Activated CD8-positive, alpha-beta T cell treated with anti-CD3 and anti-CD28 coated beads for 36 hours (primary cell): ENCODE measurements around the gene PCDHGB6. TPM values are rescaled to one million over a fixed set of nuclear protein-coding genes. Genes with fewer than 3 reads are reported as not detected.
A peak's percentile ranks its signal among the peaks of the same experiment; 100 is the strongest.
"Not testable (repeated sequence)": the region's sequence is repeated elsewhere in the genome, so short reads cannot be mapped to it uniquely, and the experiment has no call there.

Source experiments
- ATAC-seq: fragments of 200-7000 bp; cut with Tn5 transposase; one replicate; pipeline ENCODE4 v1.10.0; 2021; ENCODE audit warnings: mild to moderate bottlenecking, moderate library complexity
- CTCF ChIA-PET: fragments of 350-600 bp; sonication (Branson Sonifier 250); formaldehyde crosslinking; loops from one replicate; lab custom pipeline; 2021; ENCODE audit warnings: antibody characterized with exemption; lab: Charles Lee
- POLR2A ChIA-PET: fragments of 350-600 bp; sonication (Branson Sonifier 250); formaldehyde crosslinking; loops from one replicate; lab custom pipeline; 2021; ENCODE audit warnings: antibody characterized with exemption; lab: Charles Lee
- DNase-seq: peaks from one replicate; pipeline ENCODE4 v3.0.0-alpha.2; 2020
- H3K27ac Mint-ChIP-seq: one replicate; pipeline ENCODE4 v1.8.0; 2021; ENCODE audit warnings: mild to moderate bottlenecking, mixed read lengths
- H3K27me3 Mint-ChIP-seq: one replicate; pipeline ENCODE4 v1.8.0; 2021; ENCODE audit warnings: mixed read lengths
- H3K36me3 Mint-ChIP-seq: one replicate; pipeline ENCODE4 v1.8.0; 2021; ENCODE audit warnings: low read depth, mixed read lengths
- H3K4me1 Mint-ChIP-seq: one replicate; pipeline ENCODE4 v1.8.0; 2021; ENCODE audit warnings: low read depth, mixed read lengths
- H3K4me3 Mint-ChIP-seq: one replicate; pipeline ENCODE4 v1.8.0; 2021; ENCODE audit warnings: mild to moderate bottlenecking, moderate library complexity, mixed read lengths
- H3K9me3 Mint-ChIP-seq: one replicate; pipeline ENCODE4 v1.8.0; 2021; ENCODE audit warnings: mixed read lengths
- CTCF ChIP-seq: fragments of 200-600 bp; IDR thresholded peaks from one replicate; pipeline ENCODE4 v1.8.0; 2022; ENCODE audit warnings: antibody characterized with exemption, mild to moderate bottlenecking
- intact Hi-C: fragments of 100-400 bp; cut with micrococcal nuclease; formaldehyde crosslinking; loops from one replicate; pipeline ENCODE4 v1.10.0; 2022
- total RNA-seq, 2 experiments: library from RNA; stranded (reverse); gene quantifications; one replicate each; pipeline ENCODE4 v1.2.3, GENCODE V29; 2021

Gene PCDHGB6
- total RNA-seq, 2 experiments from 2014 or later, result 0.09 TPM; not detected in 1

GRCh38 chr5:141371572-141372475, 36.0 kb upstream of the PCDHGB6 start:
- Mint-ChIP-seq H3K27ac (no peak overlapping the region), H3K36me3 (peaks cover 22% of the 10 kb centered on the region), H3K27me3 (peaks cover 65% of the 10 kb centered on the region), H3K9me3 (peaks cover 30% of the 10 kb centered on the region), H3K4me3 (no peak overlapping the region), H3K4me1 (peaks cover 2% of the 10 kb centered on the region)
- ATAC-seq (no peak), DNase-seq (no peak)
- no peak for TF ChIP-seq CTCF
- intact Hi-C loops, result no loop called here
- POLR2A ChIA-PET, result no interaction called here
- CTCF ChIA-PET, result interaction anchor here (1.0 to 3.5 kb wide), 6 partner anchors 35 to 193 kb away, joined by 5 to 23 read pairs (median 9); partner anchors contain the start of genes PCDHB9, PCDHGA10, PCDHGA12 and PCDHGB6

GRCh38 chr5:141373673-141374317, 34.0 kb upstream of the PCDHGB6 start, which contains the start of gene PCDHGA6:
Gene PCDHGA6 (plus strand): TSS chr5:141373891. CDS start chr5:141374084, 193 bp downstream.
- ChIA-PET POLR2A (no interaction called here), CTCF (interaction anchor here (0.6 to 1.5 kb wide), 14 partner anchors 15 to 190 kb away, joined by 3 to 7 read pairs (median 3); partner anchors contain the start of genes PCDHGA10, PCDHGA11, PCDHGA12 and TAF7)
- peak within 1 kb of the TSS; percentile 39 for H3K4me3 Mint-ChIP-seq
- no peak within 1 kb of the TSS for H3K27ac Mint-ChIP-seq
- no peak for ATAC-seq
- no peak for DNase-seq
- peaks cover 2% of the 10 kb centered on the region for H3K4me1 Mint-ChIP-seq
- TF ChIP-seq CTCF, result peak; percentile 25
- H3K9me3 Mint-ChIP-seq, result peaks cover 30% of the 10 kb centered on the region
- intact Hi-C loops, result no loop called here
- peaks cover 24% of the 10 kb centered on the region for H3K36me3 Mint-ChIP-seq
- peaks cover 58% of the 10 kb centered on the region for H3K27me3 Mint-ChIP-seq

- Mint-ChIP-seq H3K4me3 (no peak overlapping the region), H3K36me3 (peaks cover 24% of the 10 kb centered on the region), H3K9me3 (peaks cover 30% of the 10 kb centered on the region), H3K4me1 (peaks cover 2% of the 10 kb centered on the region), H3K27ac (no peak overlapping the region), H3K27me3 (peaks cover 60% of the 10 kb centered on the region)
- CTCF ChIA-PET, result interaction anchor here (0.9 to 1.5 kb wide), 12 partner anchors 15 to 189 kb away, joined by 3 to 7 read pairs (median 3); partner anchors contain the start of genes PCDHGA10, PCDHGA11, PCDHGA12 and TAF7
- intact Hi-C loops, result no loop called here
- POLR2A ChIA-PET, result no interaction called here
- ATAC-seq, result no peak
- TF ChIP-seq CTCF, result no peak
- no peak for DNase-seq
Observed at GRCh38 chr5:141374627-141375026, 33.2 kb upstream of the PCDHGB6 start.

- CTCF ChIA-PET, result interaction anchor here (1.4 to 1.5 kb wide), 2 partner anchors 139 to 188 kb away, joined by 3 to 5 read pairs; no protein-coding TSS in a partner anchor
Observed at GRCh38 chr5:141375444-141376155, 32.2 kb upstream of the PCDHGB6 start.

More at GRCh38 chr5:141375444-141376155, 32.2 kb upstream of the PCDHGB6 start:
- Mint-ChIP-seq H3K36me3 (peaks cover 24% of the 10 kb centered on the region), H3K9me3 (peaks cover 30% of the 10 kb centered on the region), H3K27me3 (peaks cover 55% of the 10 kb centered on the region)
- H3K27ac Mint-ChIP-seq, ATAC-seq, intact Hi-C loops, H3K4me3 Mint-ChIP-seq, H3K4me1 Mint-ChIP-seq, DNase-seq, POLR2A ChIA-PET: not testable (repeated sequence)
